Activated CD8-positive, alpha-beta memory T cell treated with anti-CD3 and anti-CD28 coated beads, Interleukin-2, amount 50 U/mL, for 24 hours (primary cell): ENCODE data around the gene GAGE12C.
"Not testable (repeated sequence)": the region's sequence is repeated elsewhere in the genome, so short reads cannot be mapped to it uniquely, and the experiment has no call there.

Source experiments
- DNase-seq: peaks from one replicate; pipeline ENCODE4 v3.0.0-alpha.2; 2020; ENCODE audit errors: extremely low read depth

The GAGE12C gene, protein sequence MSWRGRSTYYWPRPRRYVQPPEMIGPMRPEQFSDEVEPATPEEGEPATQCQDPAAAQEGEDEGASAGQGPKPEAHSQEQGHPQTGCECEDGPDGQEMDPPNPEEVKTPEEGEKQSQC

DNA sequence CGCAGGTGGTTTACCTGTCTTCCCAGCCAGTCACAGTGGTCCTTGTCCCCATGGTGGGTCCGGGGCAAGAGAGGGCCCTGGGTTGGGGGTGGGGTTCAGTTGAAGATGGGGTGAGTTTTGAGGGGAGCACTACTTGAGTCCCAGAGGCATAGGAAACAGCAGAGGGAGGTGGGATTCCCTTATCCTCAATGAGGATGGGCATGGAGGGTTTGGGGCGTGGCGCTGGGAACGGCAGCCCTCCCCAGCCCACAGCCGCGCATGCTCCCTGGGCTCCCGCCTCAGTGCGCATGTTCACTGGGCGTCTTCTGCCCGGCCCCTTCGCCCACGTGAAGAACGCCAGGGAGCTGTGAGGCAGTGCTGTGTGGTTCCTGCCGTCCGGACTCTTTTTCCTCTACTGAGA, at the start of gene GAGE12C:
Gene GAGE12C, plus strand, starts transcription at position 301 of the 400 bp plus-strand sequence. CDS start 1,155 bp downstream, outside the sequence.
- DNase-seq = not testable (repeated sequence)

DNA sequence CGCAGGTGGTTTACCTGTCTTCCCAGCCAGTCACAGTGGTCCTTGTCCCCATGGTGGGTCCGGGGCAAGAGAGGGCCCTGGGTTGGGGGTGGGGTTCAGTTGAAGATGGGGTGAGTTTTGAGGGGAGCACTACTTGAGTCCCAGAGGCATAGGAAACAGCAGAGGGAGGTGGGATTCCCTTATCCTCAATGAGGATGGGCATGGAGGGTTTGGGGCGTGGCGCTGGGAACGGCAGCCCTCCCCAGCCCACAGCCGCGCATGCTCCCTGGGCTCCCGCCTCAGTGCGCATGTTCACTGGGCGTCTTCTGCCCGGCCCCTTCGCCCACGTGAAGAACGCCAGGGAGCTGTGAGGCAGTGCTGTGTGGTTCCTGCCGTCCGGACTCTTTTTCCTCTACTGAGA, 9.5 kb downstream of the GAGE12C start, which contains the start of gene GAGE12D:
Gene GAGE12D, plus strand, starts transcription at position 301 of the 400 bp plus-strand sequence. CDS start 1,155 bp downstream, outside the sequence.
- not testable (repeated sequence) for DNase-seq

DNA sequence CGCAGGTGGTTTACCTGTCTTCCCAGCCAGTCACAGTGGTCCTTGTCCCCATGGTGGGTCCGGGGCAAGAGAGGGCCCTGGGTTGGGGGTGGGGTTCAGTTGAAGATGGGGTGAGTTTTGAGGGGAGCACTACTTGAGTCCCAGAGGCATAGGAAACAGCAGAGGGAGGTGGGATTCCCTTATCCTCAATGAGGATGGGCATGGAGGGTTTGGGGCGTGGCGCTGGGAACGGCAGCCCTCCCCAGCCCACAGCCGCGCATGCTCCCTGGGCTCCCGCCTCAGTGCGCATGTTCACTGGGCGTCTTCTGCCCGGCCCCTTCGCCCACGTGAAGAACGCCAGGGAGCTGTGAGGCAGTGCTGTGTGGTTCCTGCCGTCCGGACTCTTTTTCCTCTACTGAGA, 19.0 kb downstream of the GAGE12C start, which contains the start of gene GAGE12E:
Gene GAGE12E, plus strand, starts transcription at position 301 of the 400 bp plus-strand sequence. CDS start 1,155 bp downstream, outside the sequence.
- not testable (repeated sequence) for DNase-seq

DNA sequence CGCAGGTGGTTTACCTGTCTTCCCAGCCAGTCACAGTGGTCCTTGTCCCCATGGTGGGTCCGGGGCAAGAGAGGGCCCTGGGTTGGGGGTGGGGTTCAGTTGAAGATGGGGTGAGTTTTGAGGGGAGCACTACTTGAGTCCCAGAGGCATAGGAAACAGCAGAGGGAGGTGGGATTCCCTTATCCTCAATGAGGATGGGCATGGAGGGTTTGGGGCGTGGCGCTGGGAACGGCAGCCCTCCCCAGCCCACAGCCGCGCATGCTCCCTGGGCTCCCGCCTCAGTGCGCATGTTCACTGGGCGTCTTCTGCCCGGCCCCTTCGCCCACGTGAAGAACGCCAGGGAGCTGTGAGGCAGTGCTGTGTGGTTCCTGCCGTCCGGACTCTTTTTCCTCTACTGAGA, 28.6 kb downstream of the GAGE12C start, which contains the start of gene GAGE12F:
Gene GAGE12F, plus strand, starts transcription at position 301 of the 400 bp plus-strand sequence. CDS start 1,155 bp downstream, outside the sequence.
- DNase-seq = not testable (repeated sequence)

DNA sequence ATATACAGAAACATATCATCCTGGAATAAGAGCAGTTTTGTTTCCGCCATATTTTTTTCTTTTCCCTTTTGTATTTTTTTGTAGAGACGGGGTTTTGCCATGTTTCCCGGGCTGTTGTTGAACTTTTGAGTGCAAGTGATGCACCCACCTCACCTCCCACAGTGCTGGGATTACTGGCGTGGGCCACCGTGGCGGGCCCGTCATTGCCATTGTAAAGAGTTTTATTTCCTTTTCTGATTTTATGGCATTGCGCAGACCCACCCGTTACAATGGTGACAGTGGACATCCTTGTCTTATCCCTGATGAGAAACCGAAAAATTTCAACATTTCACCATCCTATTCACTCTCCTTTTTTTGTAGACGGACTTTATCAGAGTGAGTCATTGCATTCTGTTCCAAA, 36.8 kb downstream of the GAGE12C start:
- DNase-seq = not testable (repeated sequence)

DNA sequence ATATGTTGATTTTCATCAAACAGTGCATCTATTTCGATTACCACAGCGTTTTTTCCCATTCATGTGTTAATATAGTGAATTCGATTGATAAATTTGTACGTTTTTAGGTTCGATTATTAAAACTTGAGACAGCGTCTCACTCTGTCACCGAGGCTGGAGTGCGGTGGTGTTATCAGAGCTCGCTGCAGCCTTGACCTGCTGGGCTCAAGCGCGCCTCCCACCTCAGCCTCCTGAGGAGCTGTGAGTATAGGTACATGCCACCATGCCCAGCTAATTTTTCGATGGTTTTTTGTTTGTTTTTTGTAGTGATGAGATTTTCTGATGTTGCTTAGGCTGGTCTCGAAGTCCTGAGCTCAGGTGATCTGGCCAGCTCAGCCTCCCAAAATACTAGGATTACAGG, 37.2 kb downstream of the GAGE12C start:
- not testable (repeated sequence) for DNase-seq

DNA sequence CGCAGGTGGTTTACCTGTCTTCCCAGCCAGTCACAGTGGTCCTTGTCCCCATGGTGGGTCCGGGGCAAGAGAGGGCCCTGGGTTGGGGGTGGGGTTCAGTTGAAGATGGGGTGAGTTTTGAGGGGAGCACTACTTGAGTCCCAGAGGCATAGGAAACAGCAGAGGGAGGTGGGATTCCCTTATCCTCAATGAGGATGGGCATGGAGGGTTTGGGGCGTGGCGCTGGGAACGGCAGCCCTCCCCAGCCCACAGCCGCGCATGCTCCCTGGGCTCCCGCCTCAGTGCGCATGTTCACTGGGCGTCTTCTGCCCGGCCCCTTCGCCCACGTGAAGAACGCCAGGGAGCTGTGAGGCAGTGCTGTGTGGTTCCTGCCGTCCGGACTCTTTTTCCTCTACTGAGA, 38.1 kb downstream of the GAGE12C start, which contains the start of gene GAGE12G:
Gene GAGE12G, plus strand, starts transcription at position 301 of the 400 bp plus-strand sequence. CDS start 1,155 bp downstream, outside the sequence.
- DNase-seq = not testable (repeated sequence)

DNA sequence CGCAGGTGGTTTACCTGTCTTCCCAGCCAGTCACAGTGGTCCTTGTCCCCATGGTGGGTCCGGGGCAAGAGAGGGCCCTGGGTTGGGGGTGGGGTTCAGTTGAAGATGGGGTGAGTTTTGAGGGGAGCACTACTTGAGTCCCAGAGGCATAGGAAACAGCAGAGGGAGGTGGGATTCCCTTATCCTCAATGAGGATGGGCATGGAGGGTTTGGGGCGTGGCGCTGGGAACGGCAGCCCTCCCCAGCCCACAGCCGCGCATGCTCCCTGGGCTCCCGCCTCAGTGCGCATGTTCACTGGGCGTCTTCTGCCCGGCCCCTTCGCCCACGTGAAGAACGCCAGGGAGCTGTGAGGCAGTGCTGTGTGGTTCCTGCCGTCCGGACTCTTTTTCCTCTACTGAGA, 47.7 kb downstream of the GAGE12C start, which contains the start of gene GAGE12H:
Gene GAGE12H, plus strand, starts transcription at position 301 of the 400 bp plus-strand sequence. CDS start 1,155 bp downstream, outside the sequence.
- not testable (repeated sequence) for DNase-seq
